Stomach (tissue), 9 donors: ENCODE results near the gene ZDHHC7. TPM values are rescaled to one million over a fixed set of nuclear protein-coding genes. Genes with fewer than 3 reads are reported as not detected.
A peak's percentile ranks its signal among the peaks of the same experiment; 100 is the strongest.

ENCODE experiments used
- DNase-seq, 2 donors: peaks; one replicate each; pipeline versions ENCODE4 v3.0.0 to v3.0.0-alpha.2; 2013 to 2019
- H3K27ac ChIP-seq, 5 donors: fragments of 200-600 bp in 4 of 5; sonication (generic) in 4 of 5; one replicate each; pipeline ENCODE4 v1.5.1; 2013 to 2019; ENCODE audit warnings: mild to moderate bottlenecking in 1 of 5, moderate library complexity in 1 of 5
- H3K27me3 ChIP-seq, 3 donors: fragments of 200-600 bp; sonication (generic); one replicate each; pipeline ENCODE4 v1.5.1; 2017 to 2019; ENCODE audit warnings: mixed run types in 1 of 3
- H3K36me3 ChIP-seq, 4 donors: fragments of 200-600 bp; sonication (generic); 1 replicate in 3 of 4; 2 replicates in 1 of 4; pipeline ENCODE4 v1.5.1; 2016 to 2019
- H3K4me1 ChIP-seq, 4 donors: fragments of 200-600 bp; sonication (generic); one replicate each; pipeline ENCODE4 v1.5.1; 2016 to 2019
- H3K4me3 ChIP-seq, 4 donors: fragments of 200-600 bp; sonication (generic) in 3 of 4; one replicate each; pipeline ENCODE4 v1.5.1; 2016 to 2019; ENCODE audit warnings: mild to moderate bottlenecking in 1 of 4
- H3K9me3 ChIP-seq, 4 donors: fragments of 200-600 bp; sonication (generic); one replicate each; pipeline ENCODE4 v1.5.1; 2016 to 2019
- CTCF ChIP-seq, 7 experiments: fragments of 450-650 bp in 4 of 7; fragments of 200-600 bp in 3 of 7; sonication (generic) in 3 of 7; IDR thresholded peaks; one replicate each; pipeline ENCODE4 v1.5.1; 2016 to 2019; ENCODE audit warnings: antibody characterized with exemption in 7 of 7, control low read depth in 2 of 7, mild to moderate bottlenecking in 1 of 7
- EP300 ChIP-seq: sonication (generic); formaldehyde crosslinking; IDR thresholded peaks from one replicate; pipeline ENCODE4 v1.6.1; 2017; ENCODE audit warnings: antibody characterized with exemption
- POLR2A ChIP-seq, 4 donors: fragments of 450-650 bp; IDR thresholded peaks; one replicate each; pipeline ENCODE4 v1.6.1; 2016; ENCODE audit warnings: antibody characterized with exemption in 4 of 4, control low read depth in 2 of 4, mild to moderate bottlenecking in 1 of 4, moderate library complexity in 1 of 4
- POLR2AphosphoS5 ChIP-seq, 3 donors: sonication (generic); formaldehyde crosslinking; IDR thresholded peaks; one replicate each; pipeline ENCODE4 v1.6.1; 2016; ENCODE audit warnings: antibody characterized with exemption in 3 of 3
- whole genome bisulfite sequencing, 5 donors: extraction: QIAGEN DNeasy Blood & Tissue Kit in 3 of 5; methylation state at CpG; one replicate each; pipeline versions ENCODE4 v1.1.5 to v1.1.7; 2013 to 2018; 5-methylcytosine and 5-hydroxymethylcytosine counted together
- intact Hi-C: fragments of 100-400 bp; cut with DNase I; formaldehyde crosslinking; loops from one replicate; pipeline ENCODE4 v1.15.1; 2023; ENCODE audit warnings: low total_unique reads
- polyA plus RNA-seq, 3 donors: library from polyadenylated mRNA; stranded (reverse); fragments of 200-250 nt; gene quantifications; one replicate each; pipeline ENCODE4 v1.2.3, GENCODE V29; 2013
- total RNA-seq, 5 donors: library from RNA; depleted of rRNA; stranded (reverse); fragments of >200 nt; gene quantifications; one replicate each; pipeline versions ENCODE4 v1.1.0 to v1.2.3, GENCODE V29; 2014 to 2016
- donor health status: healthy with polysubstance abuse.
- donor health status: Bipolar disorder and iron deficiency.
- donor health status: healthy.

Gene ZDHHC7
- total and polyA plus RNA-seq, 8 donors: 15.0 to 358 (median 56.2) TPM

GRCh38 chr16:85027958-85028684 lies 16.8 kb upstream of the ZDHHC7 start:
- Histone ChIP-seq H3K27ac (peak overlapping the region; percentile 86 to 97 (median 95)), H3K27me3 (no peaks in the 10 kb centered on the region), H3K9me3 (no peaks in the 10 kb centered on the region), H3K4me1 (peaks cover 13 to 56% (median 41%) of the 10 kb centered on the region in 4 donors), H3K36me3 (peaks cover 0 to 18% (median 17%) of the 10 kb centered on the region in 4 donors), H3K4me3 (peak overlapping the region; percentile 69 to 99 (median 88))
- WGBS, 5 donors: 1 to 5% (median 2%) methylated on average over 13 to 41 of the region's 41 CpGs
- DNase-seq: no peak
- intact Hi-C loops: no loop called here
- no peak for TF ChIP-seq POLR2A (IDR thresholded peaks at IDR 0.05)
- TF ChIP-seq EP300: no peak
- no peak for TF ChIP-seq POLR2AphosphoS5 (IDR thresholded peaks at IDR 0.05)
- TF ChIP-seq CTCF (IDR thresholded peaks at IDR 0.05): no peak

- intact Hi-C loops: no loop called here
- 0% methylated on average over 16 to 59 of the region's 59 CpGs for WGBS, 5 donors
- peak within 1 kb of the TSS; percentile 86 to 97 (median 95) for H3K27ac ChIP-seq
Measured at GRCh38 chr16:85027349-85027957, 16.1 kb upstream of the ZDHHC7 start, which contains the start of gene KIAA0513. TSS of gene KIAA0513 (plus strand) at chr16:85027795. CDS start at chr16:85067072, 39,277 bp downstream.

GRCh38 chr16:85026703-85027102 lies 15.4 kb upstream of the ZDHHC7 start:
- Histone ChIP-seq H3K27ac (peak overlapping the region in 4 of 5 donors; percentile 86 to 97 (median 96)), H3K4me1 (peaks cover 13 to 56% (median 41%) of the 10 kb centered on the region in 4 donors), H3K4me3 (peak overlapping the region; percentile 69 to 99 (median 88)), H3K9me3 (no peaks in the 10 kb centered on the region), H3K36me3 (peaks cover 0 to 4% (median 4%) of the 10 kb centered on the region in 4 donors), H3K27me3 (no peaks in the 10 kb centered on the region)
- peak in 1 of 2 donors; percentile 74 for DNase-seq
- TF ChIP-seq CTCF (IDR thresholded peaks at IDR 0.05) (no peak), POLR2A (IDR thresholded peaks at IDR 0.05) (no peak), EP300 (no peak), POLR2AphosphoS5 (IDR thresholded peaks at IDR 0.05) (no peak)
- WGBS, 5 donors: 23 to 36% (median 26%) methylated on average over 4 of the region's 4 CpGs
- intact Hi-C loops: no loop called here

More at GRCh38 chr16:85027349-85027957, 16.1 kb upstream of the ZDHHC7 start, which contains the start of gene KIAA0513:
- H3K4me3 ChIP-seq: peak within 1 kb of the TSS; percentile 69 to 99 (median 88)
- peaks cover 13 to 56% (median 41%) of the 10 kb centered on the region in 4 donors for H3K4me1 ChIP-seq
- TF ChIP-seq CTCF (IDR thresholded peaks at IDR 0.05) (peak in 1 of 7 experiments; percentile 15), EP300 (no peak), POLR2A (IDR thresholded peaks at IDR 0.05) (peak in 2 of 4 donors; percentile 82 to 83), POLR2AphosphoS5 (IDR thresholded peaks at IDR 0.05) (peak; percentile 87 to 97 (median 96))
- peak; percentile 97 to 98 for DNase-seq
- no peaks in the 10 kb centered on the region for H3K27me3 ChIP-seq
- peaks cover 0 to 11% (median 11%) of the 10 kb centered on the region in 4 donors for H3K36me3 ChIP-seq
- no peaks in the 10 kb centered on the region for H3K9me3 ChIP-seq
